Psoas muscle (tissue), 8 donors: ENCODE results near the gene SEC22A. TPM values are rescaled to one million over a fixed set of nuclear protein-coding genes. Genes with fewer than 3 reads are reported as not detected.

Experiments used
- ATAC-seq, 4 donors: fragments of 200-7000 bp; cut with Tn5 transposase; one replicate each; pipeline ENCODE4 v1.9.1; 2020; ENCODE audit warnings: moderate library complexity in 3 of 4, mild to moderate bottlenecking in 2 of 4
- DNase-seq, 2 donors: peaks; one replicate each; pipeline ENCODE4 v3.0.0-alpha.2; 2020
- H3K27ac ChIP-seq: fragments of 200-600 bp; one replicate; pipeline ENCODE4 v1.8.0; 2022
- H3K27me3 ChIP-seq, 3 donors: fragments of 200-600 bp in 1 of 3; one replicate each; pipeline versions ENCODE4 v1.6.1 to v1.8.0; 2013 to 2022; ENCODE audit warnings: low read length in 2 of 3, mild to moderate bottlenecking in 2 of 3, moderate library complexity in 1 of 3; ENCODE audit not compliant: insufficient read depth in 3 of 3
- H3K36me3 ChIP-seq, 2 donors: fragments of 200-600 bp in 1 of 2; one replicate each; pipeline versions ENCODE4 v1.6.1 to v1.8.0; 2013 to 2022; ENCODE audit warnings: low read depth in 1 of 2, mild to moderate bottlenecking in 1 of 2, moderate library complexity in 1 of 2; ENCODE audit not compliant: insufficient read depth in 1 of 2
- H3K4me1 ChIP-seq: fragments of 200-600 bp; one replicate; pipeline ENCODE4 v1.8.0; 2022
- H3K4me3 ChIP-seq: fragments of 200-600 bp; one replicate; pipeline ENCODE4 v1.8.0; 2022; ENCODE audit warnings: mild to moderate bottlenecking
- H3K9me3 ChIP-seq: fragments of 200-600 bp; one replicate; pipeline ENCODE4 v1.8.0; 2022
- CTCF ChIP-seq: fragments of 200-600 bp; IDR thresholded peaks from one replicate; pipeline ENCODE4 v1.8.0; 2022; ENCODE audit warnings: antibody characterized with exemption
- WGBS, 3 donors: extraction: QIAGEN DNeasy Blood & Tissue Kit; methylation state at CpG; one replicate each; pipeline versions ENCODE4 v1.1.6 to v1.1.7; 2013; 5-methylcytosine and 5-hydroxymethylcytosine counted together
- intact Hi-C, 2 donors: fragments of 100-400 bp; cut with DNase I; formaldehyde crosslinking; loops; one replicate each; pipeline versions ENCODE4 v1.11.0 to v1.14.2; 2022
- polyA plus RNA-seq, 3 donors: library from polyadenylated mRNA; stranded (reverse); fragments of 200-250 nt; gene quantifications; one replicate each; pipeline ENCODE4 v1.2.3, GENCODE V29; 2013
- total RNA-seq, 4 donors: library from RNA; stranded (reverse); fragmentation: NEBNext Ultra II Directional in 2 of 4; extraction: Animal tissue kit (Norgen Biotek cat#: 25700) in 2 of 4; gene quantifications; one replicate each; pipeline versions ENCODE4 v1.2.1 to v1.2.4, GENCODE V29; 2021 to 2023
- donor health status: healthy with polysubstance abuse.
- donor health status: DM: no; HTN: no; CAD: no; lungs with moderate emphysema.
- donor health status: Bipolar disorder and iron deficiency.
- donor health status: healthy.
- donor health status: DM: yes; HTN: yes; CAD: no.
- donor health status: DM: no; HTN: no; CAD: no.
- donor health status: DM: no; HTN: no; CAD: no.
- donor health status: DM: yes; HTN: yes; CAD: no.

The SEC22A gene
- total and polyA plus RNA-seq, 7 donors, result 5.1 to 7.4 (median 5.9) TPM

DNA sequence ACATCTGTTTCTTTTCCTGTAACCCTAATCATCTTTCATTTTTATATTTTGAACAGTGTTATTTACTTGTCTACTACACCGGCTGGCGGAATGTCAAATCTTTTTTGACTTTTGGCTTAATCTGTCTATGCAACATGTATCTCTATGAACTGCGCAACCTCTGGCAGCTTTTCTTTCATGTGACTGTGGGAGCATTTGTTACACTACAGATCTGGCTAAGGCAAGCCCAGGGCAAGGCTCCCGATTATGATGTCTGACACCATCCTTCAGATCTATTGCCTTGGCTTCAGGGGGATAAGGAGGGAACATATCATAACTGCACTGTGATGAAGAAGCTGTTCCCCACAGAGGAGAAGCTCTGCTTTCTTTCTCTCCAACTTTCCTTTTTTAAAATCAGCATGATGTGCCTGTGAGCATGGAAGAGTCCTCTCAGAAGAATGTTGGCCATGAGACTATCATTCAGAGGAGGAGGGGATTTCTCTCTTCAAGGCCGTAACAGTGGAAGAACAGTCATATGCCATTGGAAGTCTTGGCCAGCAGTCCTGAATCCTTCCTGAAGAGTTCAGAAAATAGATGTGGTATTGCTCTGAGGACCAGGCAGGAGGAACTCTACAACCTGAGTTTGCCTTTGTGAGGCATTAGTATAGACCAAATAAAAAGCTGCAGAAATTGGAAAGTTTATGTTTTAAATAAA is 69.9 kb downstream of the SEC22A start:
- 27 to 44% (median 32%) methylated on average over 5 of the region's 5 CpGs for WGBS, 3 donors
- H3K27ac ChIP-seq, result no peak overlapping the region

GRCh38 chr3:123272547-123272946 is 70.8 kb downstream of the SEC22A start:
- H3K4me3 ChIP-seq, result no peak overlapping the region
- intact Hi-C loops, result no loop called here
- H3K36me3 ChIP-seq, result no peaks in the 10 kb centered on the region
- H3K9me3 ChIP-seq, result no peaks in the 10 kb centered on the region
- ATAC-seq (no peak), DNase-seq (no peak)
- TF ChIP-seq CTCF, result no peak
- no peak overlapping the region for H3K27ac ChIP-seq
- 97 to 99% (median 97%) methylated on average over 2 of the region's 2 CpGs for WGBS, 3 donors
- H3K4me1 ChIP-seq, result peaks cover 12% of the 10 kb centered on the region
- no peaks in the 10 kb centered on the region for H3K27me3 ChIP-seq

More for the DNA sequence above, 69.9 kb downstream of the SEC22A start:
- Histone ChIP-seq H3K9me3 (no peaks in the 10 kb centered on the region), H3K36me3 (no peaks in the 10 kb centered on the region), H3K27me3 (no peaks in the 10 kb centered on the region), H3K4me1 (peaks cover 12% of the 10 kb centered on the region), H3K4me3 (no peak overlapping the region)
- no peak for TF ChIP-seq CTCF
- intact Hi-C loops, result no loop called here
- ATAC-seq (peak; percentile 63 to 93 (median 75)), DNase-seq (no peak)

DNA sequence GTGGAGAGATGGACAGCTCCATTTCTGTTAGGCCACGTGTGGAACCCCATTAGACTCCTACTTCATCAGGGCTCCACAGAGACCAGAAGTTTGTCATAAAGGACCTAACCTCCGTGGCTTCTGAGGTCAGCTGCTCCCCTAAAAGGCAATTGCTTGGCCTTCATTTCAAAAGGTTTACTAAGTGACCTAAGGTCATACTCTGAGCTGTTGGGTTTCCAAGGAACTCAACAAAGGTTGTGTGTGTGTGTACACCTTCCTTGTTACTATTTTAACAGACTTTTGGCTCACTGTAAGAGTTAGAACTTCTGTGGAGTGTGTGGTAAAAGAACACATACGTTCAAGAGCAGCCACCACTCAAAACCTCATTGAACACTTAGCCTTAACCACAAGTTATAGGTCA is 73.9 kb downstream of the SEC22A start:
- H3K27me3 ChIP-seq, result no peaks in the 10 kb centered on the region
- TF ChIP-seq CTCF, result no peak
- H3K9me3 ChIP-seq, result no peaks in the 10 kb centered on the region
- H3K4me3 ChIP-seq, result no peak overlapping the region
- no peaks in the 10 kb centered on the region for H3K36me3 ChIP-seq
- 68 to 78% (median 71%) methylated on average over 3 of the region's 3 CpGs for WGBS, 3 donors
- intact Hi-C loops, result no loop called here
- ATAC-seq (no peak), DNase-seq (no peak)
- H3K4me1 ChIP-seq, result peaks cover 12% of the 10 kb centered on the region
- H3K27ac ChIP-seq, result no peak overlapping the region

DNA sequence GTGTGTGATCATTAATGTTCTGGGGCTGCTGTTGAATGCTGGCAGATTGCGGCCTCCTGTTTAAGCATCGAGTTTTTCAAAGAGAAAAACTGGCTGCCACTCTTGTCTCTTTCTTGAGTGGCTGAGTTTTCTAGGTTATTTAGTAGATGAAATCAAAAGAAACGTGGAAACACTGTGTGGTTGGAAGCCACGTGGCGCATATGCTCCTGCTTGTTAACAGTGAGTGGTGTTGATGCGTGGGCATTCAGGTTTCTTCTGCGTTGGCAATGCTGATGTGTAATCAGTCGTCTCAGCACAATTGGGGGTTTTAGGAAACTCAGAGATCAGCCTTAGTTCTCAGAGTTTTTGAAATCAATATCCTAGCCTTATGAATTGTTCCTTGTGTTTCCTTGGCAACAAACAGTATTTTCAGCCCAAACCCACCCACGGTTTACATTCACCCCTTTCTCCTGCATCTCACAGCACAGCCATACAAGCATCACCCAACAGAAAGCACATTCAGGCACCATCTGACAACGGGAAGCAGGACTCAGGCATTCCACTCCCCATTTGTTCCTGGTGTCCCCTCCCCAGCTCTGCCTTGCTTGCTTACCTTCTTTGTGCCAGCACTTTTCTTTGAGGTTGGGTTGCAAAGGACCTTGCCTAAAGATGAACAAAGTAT is 74.7 kb downstream of the SEC22A start:
- WGBS, 3 donors, result 78 to 79% (median 79%) methylated on average over 10 of the region's 10 CpGs
- H3K4me3 ChIP-seq, result no peak overlapping the region
- TF ChIP-seq CTCF, result no peak
- H3K9me3 ChIP-seq, result no peaks in the 10 kb centered on the region
- no peaks in the 10 kb centered on the region for H3K36me3 ChIP-seq
- H3K4me1 ChIP-seq, result peaks cover 12% of the 10 kb centered on the region
- ATAC-seq, result no peak
- no peaks in the 10 kb centered on the region for H3K27me3 ChIP-seq
- no peak for DNase-seq
- H3K27ac ChIP-seq, result no peak overlapping the region
- intact Hi-C loops, result no loop called here
